Measurements from ENCODE around the gene CASKIN2. TPM values are rescaled to one million over a fixed set of nuclear protein-coding genes. Genes with fewer than 3 reads are reported as not detected.

Gene CASKIN2
- total RNA-seq, 1 experiment from 2014 or later: 25.4 TPM

DNA sequence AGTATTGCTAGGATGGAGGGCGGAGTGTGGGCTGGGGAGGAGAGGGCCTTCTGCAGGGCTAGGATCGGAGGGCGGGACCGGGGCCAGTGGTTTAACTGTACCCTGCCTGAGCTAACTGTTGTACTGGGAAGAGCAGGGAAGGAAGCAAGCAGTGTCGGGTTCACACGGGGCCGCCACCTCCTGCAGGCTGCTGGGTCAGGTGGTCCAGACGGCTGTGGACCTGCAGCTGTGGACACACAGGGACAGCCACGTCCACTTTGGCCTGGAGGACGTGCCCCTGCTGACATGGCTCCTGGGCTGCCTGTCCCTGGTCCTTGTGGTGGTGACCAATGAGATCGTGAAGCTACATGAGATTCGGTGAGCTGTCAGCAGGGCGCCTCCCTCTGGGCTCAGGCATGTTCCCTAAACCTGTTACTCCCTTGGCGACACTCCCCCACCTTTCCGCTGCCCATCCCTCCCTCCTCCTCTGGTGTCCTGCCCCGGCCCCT lies 16.6 kb downstream of the CASKIN2 start:
- intact Hi-C loops (cut with micrococcal nuclease; ENCODE audit: unreplicated experiment): loop anchor here (5.0 kb wide), 1 partner anchor 71 kb away; no protein-coding TSS in a partner anchor
- Histone ChIP-seq H3K27ac (no peak overlapping the region), H3K36me3 (ENCODE audit: low read depth) (no peaks in the 10 kb centered on the region), H3K4me1 (replicated peaks; ENCODE audit: insufficient read depth) (no peaks in the 10 kb centered on the region), H3K9me2 (ENCODE audit: insufficient read depth) (no peaks in the 10 kb centered on the region), H4K20me1 (ENCODE audit: insufficient read depth) (no peaks in the 10 kb centered on the region), H3K9me3 (ENCODE audit: insufficient read depth, low read depth) (no peaks in the 10 kb centered on the region), H2AFZ (no peak overlapping the region), H3K27me3 (ENCODE audit: insufficient read depth, low read depth) (no peaks in the 10 kb centered on the region), H3K4me3 (no peak overlapping the region), H3F3A (ENCODE audit: insufficient read depth, low read depth) (no peaks in the 10 kb centered on the region), H3K79me2 (ENCODE audit: low read depth) (no peaks in the 10 kb centered on the region), H3K4me2 (no peak overlapping the region)
- POLR2A ChIA-PET (ENCODE audit: unreplicated experiment): interaction anchor here (0.6 kb wide), 1 partner anchor 28 kb away, joined by 13 read pairs; no protein-coding TSS in a partner anchor
- CTCF ChIA-PET: interaction anchor here (0.6 kb wide), 1 partner anchor 39 kb away, joined by 4 read pairs; no protein-coding TSS in a partner anchor
- TF ChIP-seq EZH2 (IDR thresholded peaks at IDR 0.05; ENCODE audit: low read depth): no peak
- TF ChIP-seq, protein P1, sequence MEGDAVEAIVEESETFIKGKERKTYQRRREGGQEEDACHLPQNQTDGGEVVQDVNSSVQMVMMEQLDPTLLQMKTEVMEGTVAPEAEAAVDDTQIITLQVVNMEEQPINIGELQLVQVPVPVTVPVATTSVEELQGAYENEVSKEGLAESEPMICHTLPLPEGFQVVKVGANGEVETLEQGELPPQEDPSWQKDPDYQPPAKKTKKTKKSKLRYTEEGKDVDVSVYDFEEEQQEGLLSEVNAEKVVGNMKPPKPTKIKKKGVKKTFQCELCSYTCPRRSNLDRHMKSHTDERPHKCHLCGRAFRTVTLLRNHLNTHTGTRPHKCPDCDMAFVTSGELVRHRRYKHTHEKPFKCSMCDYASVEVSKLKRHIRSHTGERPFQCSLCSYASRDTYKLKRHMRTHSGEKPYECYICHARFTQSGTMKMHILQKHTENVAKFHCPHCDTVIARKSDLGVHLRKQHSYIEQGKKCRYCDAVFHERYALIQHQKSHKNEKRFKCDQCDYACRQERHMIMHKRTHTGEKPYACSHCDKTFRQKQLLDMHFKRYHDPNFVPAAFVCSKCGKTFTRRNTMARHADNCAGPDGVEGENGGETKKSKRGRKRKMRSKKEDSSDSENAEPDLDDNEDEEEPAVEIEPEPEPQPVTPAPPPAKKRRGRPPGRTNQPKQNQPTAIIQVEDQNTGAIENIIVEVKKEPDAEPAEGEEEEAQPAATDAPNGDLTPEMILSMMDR (conservative IDR thresholded peaks at IDR 0.05): no peak
- no TSS peak for BruUV-seq (replicated peaks)
- DNase-seq: no peak

DNA sequence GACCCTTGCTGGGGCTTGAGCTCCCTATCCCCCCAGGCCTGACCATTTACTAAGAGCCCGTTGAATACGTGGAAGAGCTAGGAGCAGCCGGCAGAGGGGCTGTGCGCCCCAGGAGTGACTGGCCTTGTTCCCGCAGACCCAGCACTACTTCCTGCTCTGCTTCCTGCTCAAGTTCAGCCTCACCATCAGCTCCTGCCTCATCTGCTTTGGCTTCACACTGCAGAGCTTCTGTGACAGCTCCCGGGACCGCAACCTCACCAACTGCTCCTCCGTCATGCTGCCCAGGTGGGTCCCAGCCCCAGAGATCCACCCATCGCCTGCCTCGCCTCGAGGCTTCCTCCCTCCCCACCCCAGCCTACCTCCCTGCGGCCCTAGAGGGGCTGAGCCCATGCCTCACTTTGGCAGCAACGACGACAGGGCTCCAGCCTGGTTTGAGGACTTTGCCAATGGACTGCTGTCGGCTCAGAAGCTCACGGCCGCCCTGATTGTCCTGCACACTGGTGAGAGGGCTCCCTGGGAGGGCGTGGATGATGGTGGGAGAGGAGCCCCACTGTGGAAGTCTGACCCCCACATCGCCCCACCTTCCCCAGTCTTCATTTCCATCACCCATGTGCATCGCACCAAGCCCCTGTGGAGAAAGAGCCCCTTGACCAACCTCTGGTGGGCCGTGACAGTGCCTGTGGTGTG lies 17.2 kb downstream of the CASKIN2 start:
- Histone ChIP-seq H3K79me2 (ENCODE audit: low read depth) (no peaks in the 10 kb centered on the region), H3K9me3 (ENCODE audit: insufficient read depth, low read depth) (no peaks in the 10 kb centered on the region), H3K36me3 (ENCODE audit: low read depth) (no peaks in the 10 kb centered on the region), H2AFZ (no peak overlapping the region), H3F3A (ENCODE audit: insufficient read depth, low read depth) (no peaks in the 10 kb centered on the region), H3K4me2 (no peak overlapping the region), H3K27me3 (ENCODE audit: insufficient read depth, low read depth) (no peaks in the 10 kb centered on the region), H4K20me1 (ENCODE audit: insufficient read depth) (no peaks in the 10 kb centered on the region), H3K27ac (no peak overlapping the region), H3K9me2 (ENCODE audit: insufficient read depth) (no peaks in the 10 kb centered on the region), H3K4me1 (replicated peaks; ENCODE audit: insufficient read depth) (no peaks in the 10 kb centered on the region), H3K4me3 (no peak overlapping the region)
- CTCF ChIA-PET: no interaction called here
- no peak for TF ChIP-seq EZH2 (IDR thresholded peaks at IDR 0.05; ENCODE audit: low read depth)
- no peak for DNase-seq
- no TSS peak for BruUV-seq (replicated peaks)
- POLR2A ChIA-PET (ENCODE audit: unreplicated experiment): no interaction called here
- intact Hi-C loops (cut with micrococcal nuclease; ENCODE audit: unreplicated experiment): loop anchor here (5.0 kb wide), 1 partner anchor 71 kb away; no protein-coding TSS in a partner anchor

DNA sequence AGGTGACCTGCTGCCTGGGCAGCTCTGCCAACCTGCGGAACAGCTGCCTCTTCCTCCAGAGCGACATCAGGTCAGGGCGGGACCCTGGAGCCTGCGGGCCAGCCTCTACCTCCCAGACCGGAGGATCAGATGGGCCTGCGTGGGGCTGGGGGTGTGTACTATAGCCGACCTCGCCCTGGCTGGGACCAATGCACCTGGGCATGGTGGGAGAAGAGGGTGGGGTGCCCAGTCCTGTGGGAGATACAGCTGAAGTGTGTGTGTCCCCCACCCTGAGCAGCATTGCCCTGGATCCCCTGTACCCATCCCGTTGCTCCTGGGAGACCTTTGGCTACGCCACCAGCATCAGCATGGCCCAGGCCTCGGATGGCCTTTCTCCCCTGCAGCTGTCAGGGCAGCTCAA lies 19.3 kb downstream of the CASKIN2 start:
- Histone ChIP-seq H3K4me3 (no peak overlapping the region), H3K4me2 (no peak overlapping the region), H2AFZ (no peak overlapping the region), H3K36me3 (ENCODE audit: low read depth) (no peaks in the 10 kb centered on the region), H3K9me2 (ENCODE audit: insufficient read depth) (no peaks in the 10 kb centered on the region), H3K27me3 (ENCODE audit: insufficient read depth, low read depth) (no peaks in the 10 kb centered on the region), H3K4me1 (replicated peaks; ENCODE audit: insufficient read depth) (no peaks in the 10 kb centered on the region), H3K9me3 (ENCODE audit: insufficient read depth, low read depth) (no peaks in the 10 kb centered on the region), H3F3A (ENCODE audit: insufficient read depth, low read depth) (no peaks in the 10 kb centered on the region), H3K79me2 (ENCODE audit: low read depth) (no peaks in the 10 kb centered on the region), H4K20me1 (ENCODE audit: insufficient read depth) (no peaks in the 10 kb centered on the region), H3K27ac (no peak overlapping the region)
- TF ChIP-seq, protein P1 (conservative IDR thresholded peaks at IDR 0.05): no peak
- no peak for TF ChIP-seq EZH2 (IDR thresholded peaks at IDR 0.05; ENCODE audit: low read depth)
- POLR2A ChIA-PET (ENCODE audit: unreplicated experiment): no interaction called here
- no peak for DNase-seq
- CTCF ChIA-PET: no interaction called here
- BruUV-seq (replicated peaks): no TSS peak
- intact Hi-C loops (cut with micrococcal nuclease; ENCODE audit: unreplicated experiment): loop anchor here (5.0 kb wide), 1 partner anchor 69 kb away; no protein-coding TSS in a partner anchor
